Measurements from ENCODE around the gene DNAH6. TPM values are rescaled to one million over a fixed set of nuclear protein-coding genes. Genes with fewer than 3 reads are reported as not detected.

DNAH6 gene
- total and polyA plus RNA-seq, 2 of the 13 experiments (the other 11 are each of a cell fraction or from before 2014, with no cell fraction given): 0.01 TPM; not detected in 1

DNA sequence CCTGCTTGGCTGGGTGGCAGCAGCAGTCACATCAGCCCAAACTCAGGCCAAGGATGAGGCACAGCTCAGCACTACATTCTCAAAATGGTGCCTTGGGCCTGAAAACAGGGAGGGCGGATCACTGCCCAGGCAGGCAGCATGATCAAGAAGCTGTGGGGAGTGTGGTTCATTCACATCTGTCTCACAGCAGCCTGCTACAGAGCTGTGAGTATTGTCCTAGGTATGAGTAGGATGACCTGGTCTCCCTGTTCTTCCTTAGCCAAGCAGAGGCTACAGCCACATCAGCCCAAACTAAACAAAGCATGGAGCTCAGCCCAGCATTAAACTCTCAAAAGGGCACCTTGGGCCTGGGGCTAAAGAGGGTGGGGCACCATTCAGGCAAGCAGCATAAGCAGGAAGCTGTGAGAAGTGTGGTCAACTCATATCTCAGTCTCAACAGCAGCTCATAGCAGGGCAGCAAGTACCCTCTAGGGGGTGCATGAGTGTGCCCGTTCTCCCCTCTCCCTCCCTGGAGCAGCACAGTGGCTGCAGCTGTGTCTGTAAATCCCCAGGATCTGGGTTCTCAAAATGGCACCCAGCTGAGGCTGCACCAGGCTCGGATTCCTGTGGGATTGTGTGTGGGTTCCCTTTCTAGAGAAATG is 225.0 kb downstream of the DNAH6 start:
- peak; percentile 40 for FAIRE-seq
- peak; percentile 25 for DNase-seq (ENCODE audit: low spot score)
- no peaks in the 10 kb centered on the region for H4K20me1 ChIP-seq (ENCODE audit: insufficient read depth, low read length)
- intact Hi-C loops (cut with micrococcal nuclease; ENCODE audit: unreplicated experiment): loop anchor here (1.0 kb wide), 1 partner anchor 141 kb away; no protein-coding TSS in a partner anchor
- H2AFZ ChIP-seq (ENCODE audit: low read length): no peak overlapping the region
- H3K4me3 ChIP-seq (replicated peaks in 1 of 3; ENCODE audit: insufficient read depth in 1 of 3, low read depth in 2 of 3, low read length in 3 of 3): no peak overlapping the region
- ATAC-seq: peak; percentile 100
- H3K4me1 ChIP-seq (ENCODE audit: insufficient read depth, low read length): no peaks in the 10 kb centered on the region
- in situ Hi-C loops (cut with HindIII; ENCODE audit: extremely low pct_ligation_motif_present, low pct_unique_long_range_greater_than_20kb): no loop called here
- H3K36me3 ChIP-seq (replicated peaks in 1 of 2; ENCODE audit: control insufficient read depth in 1 of 2, insufficient read depth in 2 of 2, low read length in 2 of 2): no peaks in the 10 kb centered on the region
- no peaks in the 10 kb centered on the region for H3K79me2 ChIP-seq (ENCODE audit: insufficient read depth, low read length)
- H3K4me2 ChIP-seq (ENCODE audit: low read depth, low read length): no peak overlapping the region
- H3K27ac ChIP-seq (ENCODE audit: extremely low read length, insufficient read depth, low read length): no peak overlapping the region
- POLR2A ChIA-PET: no interaction called here
- CTCF ChIA-PET (ENCODE audit: low intra/inter-chr PET ratio, low total read pairs): interaction anchor here (1.3 to 1.4 kb wide), 2 partner anchors 141 to 185 kb away, joined by 4 to 7 read pairs; no protein-coding TSS in a partner anchor
- H3K9ac ChIP-seq (ENCODE audit: insufficient read depth, low read depth, low read length): no peak overlapping the region
- no peaks in the 10 kb centered on the region for H3K9me3 ChIP-seq (ENCODE audit: low read length)
- no peaks in the 10 kb centered on the region for H3K27me3 ChIP-seq (ENCODE audit: control insufficient read depth in 1 of 2, insufficient read depth in 2 of 2, low read length in 2 of 2)
- BruUV-seq (replicated peaks): no TSS peak
- WGBS (ENCODE audit: low lambda C conversion rate): 0% methylated on average over 1 of the region's 3 CpGs
- TF ChIP-seq, protein P1, sequence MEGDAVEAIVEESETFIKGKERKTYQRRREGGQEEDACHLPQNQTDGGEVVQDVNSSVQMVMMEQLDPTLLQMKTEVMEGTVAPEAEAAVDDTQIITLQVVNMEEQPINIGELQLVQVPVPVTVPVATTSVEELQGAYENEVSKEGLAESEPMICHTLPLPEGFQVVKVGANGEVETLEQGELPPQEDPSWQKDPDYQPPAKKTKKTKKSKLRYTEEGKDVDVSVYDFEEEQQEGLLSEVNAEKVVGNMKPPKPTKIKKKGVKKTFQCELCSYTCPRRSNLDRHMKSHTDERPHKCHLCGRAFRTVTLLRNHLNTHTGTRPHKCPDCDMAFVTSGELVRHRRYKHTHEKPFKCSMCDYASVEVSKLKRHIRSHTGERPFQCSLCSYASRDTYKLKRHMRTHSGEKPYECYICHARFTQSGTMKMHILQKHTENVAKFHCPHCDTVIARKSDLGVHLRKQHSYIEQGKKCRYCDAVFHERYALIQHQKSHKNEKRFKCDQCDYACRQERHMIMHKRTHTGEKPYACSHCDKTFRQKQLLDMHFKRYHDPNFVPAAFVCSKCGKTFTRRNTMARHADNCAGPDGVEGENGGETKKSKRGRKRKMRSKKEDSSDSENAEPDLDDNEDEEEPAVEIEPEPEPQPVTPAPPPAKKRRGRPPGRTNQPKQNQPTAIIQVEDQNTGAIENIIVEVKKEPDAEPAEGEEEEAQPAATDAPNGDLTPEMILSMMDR (CRISPR knock-in tag; IDR thresholded peaks at IDR 0.05): peak; percentile 61
- TF ChIP-seq SOX5 (CRISPR knock-in tag; IDR thresholded peaks at IDR 0.05; ENCODE audit: borderline replicate concordance) (no peak), ZSCAN31 (CRISPR knock-in tag; IDR thresholded peaks at IDR 0.05; ENCODE audit: low read depth) (no peak), FIP1L1 (IDR thresholded peaks at IDR 0.05; ENCODE audit: borderline replicate concordance, insufficient read depth, low read depth, low read length) (no peak), ZNF605 (CRISPR knock-in tag; IDR thresholded peaks at IDR 0.05) (no peak), SALL1 (CRISPR knock-in tag; IDR thresholded peaks at IDR 0.05) (0 out of 2 replicates have a peak, but pooled peaks have one; percentile 17), GTF3A (CRISPR knock-in tag; conservative IDR thresholded peaks at IDR 0.05) (no peak), ZNF792 (CRISPR knock-in tag; IDR thresholded peaks at IDR 0.05) (peak; percentile 73; the same call in 1 of the 2 replicates), STAG1 (CRISPR knock-in tag; IDR thresholded peaks at IDR 0.05) (peak; percentile 61), TEAD3 (CRISPR knock-in tag; optimal IDR thresholded peaks at IDR 0.05; ENCODE audit: borderline replicate concordance) (peak; percentile 25), ZNF709 (CRISPR knock-in tag; IDR thresholded peaks at IDR 0.05) (no peak), HNRNPL (IDR thresholded peaks at IDR 0.05; ENCODE audit: low read depth, low read length) (no peak), HIVEP1 (CRISPR knock-in tag; IDR thresholded peaks at IDR 0.05) (no peak), CENPX (CRISPR knock-in tag; IDR thresholded peaks at IDR 0.05) (no peak), ZNF44 (CRISPR knock-in tag; IDR thresholded peaks at IDR 0.05) (no peak)
- TF ChIP-seq, protein P2, sequence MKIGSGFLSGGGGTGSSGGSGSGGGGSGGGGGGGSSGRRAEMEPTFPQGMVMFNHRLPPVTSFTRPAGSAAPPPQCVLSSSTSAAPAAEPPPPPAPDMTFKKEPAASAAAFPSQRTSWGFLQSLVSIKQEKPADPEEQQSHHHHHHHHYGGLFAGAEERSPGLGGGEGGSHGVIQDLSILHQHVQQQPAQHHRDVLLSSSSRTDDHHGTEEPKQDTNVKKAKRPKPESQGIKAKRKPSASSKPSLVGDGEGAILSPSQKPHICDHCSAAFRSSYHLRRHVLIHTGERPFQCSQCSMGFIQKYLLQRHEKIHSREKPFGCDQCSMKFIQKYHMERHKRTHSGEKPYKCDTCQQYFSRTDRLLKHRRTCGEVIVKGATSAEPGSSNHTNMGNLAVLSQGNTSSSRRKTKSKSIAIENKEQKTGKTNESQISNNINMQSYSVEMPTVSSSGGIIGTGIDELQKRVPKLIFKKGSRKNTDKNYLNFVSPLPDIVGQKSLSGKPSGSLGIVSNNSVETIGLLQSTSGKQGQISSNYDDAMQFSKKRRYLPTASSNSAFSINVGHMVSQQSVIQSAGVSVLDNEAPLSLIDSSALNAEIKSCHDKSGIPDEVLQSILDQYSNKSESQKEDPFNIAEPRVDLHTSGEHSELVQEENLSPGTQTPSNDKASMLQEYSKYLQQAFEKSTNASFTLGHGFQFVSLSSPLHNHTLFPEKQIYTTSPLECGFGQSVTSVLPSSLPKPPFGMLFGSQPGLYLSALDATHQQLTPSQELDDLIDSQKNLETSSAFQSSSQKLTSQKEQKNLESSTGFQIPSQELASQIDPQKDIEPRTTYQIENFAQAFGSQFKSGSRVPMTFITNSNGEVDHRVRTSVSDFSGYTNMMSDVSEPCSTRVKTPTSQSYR (CRISPR knock-in tag; IDR thresholded peaks at IDR 0.05; ENCODE audit: borderline replicate concordance): no peak
- TF ChIP-seq, protein P3, sequence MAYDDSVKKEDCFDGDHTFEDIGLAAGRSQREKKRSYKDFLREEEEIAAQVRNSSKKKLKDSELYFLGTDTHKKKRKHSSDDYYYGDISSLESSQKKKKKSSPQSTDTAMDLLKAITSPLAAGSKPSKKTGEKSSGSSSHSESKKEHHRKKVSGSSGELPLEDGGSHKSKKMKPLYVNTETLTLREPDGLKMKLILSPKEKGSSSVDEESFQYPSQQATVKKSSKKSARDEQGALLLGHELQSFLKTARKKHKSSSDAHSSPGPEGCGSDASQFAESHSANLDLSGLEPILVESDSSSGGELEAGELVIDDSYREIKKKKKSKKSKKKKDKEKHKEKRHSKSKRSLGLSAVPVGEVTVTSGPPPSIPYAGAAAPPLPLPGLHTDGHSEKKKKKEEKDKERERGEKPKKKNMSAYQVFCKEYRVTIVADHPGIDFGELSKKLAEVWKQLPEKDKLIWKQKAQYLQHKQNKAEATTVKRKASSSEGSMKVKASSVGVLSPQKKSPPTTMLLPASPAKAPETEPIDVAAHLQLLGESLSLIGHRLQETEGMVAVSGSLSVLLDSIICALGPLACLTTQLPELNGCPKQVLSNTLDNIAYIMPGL (CRISPR knock-in tag; IDR thresholded peaks at IDR 0.05; ENCODE audit: borderline replicate concordance in 1 of 2, low read depth in 1 of 2): 0 out of 4 replicates have a peak, but pooled peaks of 1 of the 2 experiments have one; percentile 29
